H1 (cell line): ENCODE results near the gene TRIM23. TPM values are rescaled to one million over a fixed set of nuclear protein-coding genes. Genes with fewer than 3 reads are reported as not detected.
"Not testable (repeated sequence)": the region's sequence is repeated elsewhere in the genome, so short reads cannot be mapped to it uniquely, and the experiment has no call there.

Experiments
- CTCF ChIA-PET: fragments of 300-600 bp; sonication (Branson Sonifier 250); formaldehyde crosslinking; loops from one replicate; lab custom pipeline; 2021; ENCODE audit not compliant: partially characterized antibody; lab: Charles Lee
- POLR2A ChIA-PET: fragments of 300-600 bp; sonication (Branson Sonifier 250); formaldehyde crosslinking; loops from one replicate; lab custom pipeline; 2021; ENCODE audit warnings: inconsistent platforms; ENCODE audit not compliant: partially characterized antibody; lab: Charles Lee
- DNase-seq, 2 experiments: peaks; one replicate each; pipeline versions ENCODE4 v3.0.0 to v3.0.0-alpha.2; 2010 to 2022; ENCODE audit warnings: low spot score in 2 of 2, low read depth in 1 of 2, mixed read lengths in 1 of 2
- FAIRE-seq: peaks from 2 replicates; lab custom pipeline; 2011; peaks lifted over from hg19 to GRCh38; lab: Jason Lieb, UNC
- H2AFZ ChIP-seq: 2 replicates; pipeline ENCODE4 v1.8.1; 2012; ENCODE audit warnings: low read length, inconsistent platforms
- H2AK5ac ChIP-seq: 2 replicates; pipeline ENCODE4 v1.6.1; 2013; ENCODE audit warnings: low read depth, low read length
- H2BK120ac ChIP-seq: replicated peaks from 2 replicates; pipeline ENCODE3; 2013; ENCODE audit warnings: low read depth, low read length, inconsistent platforms
- H2BK12ac ChIP-seq: 2 replicates; pipeline ENCODE4 v1.6.1; 2013; ENCODE audit warnings: low read depth, low read length
- H2BK15ac ChIP-seq: 2 replicates; pipeline ENCODE4 v1.6.1; 2013; ENCODE audit warnings: low read length
- H2BK20ac ChIP-seq: 2 replicates; pipeline ENCODE4 v1.6.1; 2013; ENCODE audit warnings: low read length
- H2BK5ac ChIP-seq: 2 replicates; pipeline ENCODE4 v1.6.1; 2013; ENCODE audit warnings: low read depth, low read length
- H3K14ac ChIP-seq: 2 replicates; pipeline ENCODE4 v1.6.1; 2013; ENCODE audit warnings: inconsistent platforms; ENCODE audit not compliant: insufficient read length
- H3K18ac ChIP-seq: 2 replicates; pipeline ENCODE4 v1.6.1; 2013; ENCODE audit warnings: low read length; ENCODE audit errors: extremely low read depth
- H3K23ac ChIP-seq: 2 replicates; pipeline ENCODE4 v1.6.1; 2013; ENCODE audit warnings: inconsistent platforms; ENCODE audit not compliant: insufficient read length
- H3K23me2 ChIP-seq: 2 replicates; pipeline ENCODE4 v1.6.1; 2013; ENCODE audit warnings: low read depth, low read length
- H3K27ac ChIP-seq: 2 replicates; pipeline ENCODE4 v1.6.1; 2011; ENCODE audit warnings: low read depth, low read length, inconsistent platforms
- H3K27me3 ChIP-seq, 4 experiments: replicated peaks in 1 of 4; 1 replicate in 1 of 4; 2 replicates in 3 of 4; pipeline versions ENCODE4 v1.6.1 to v1.8.1; 2011 to 2013; ENCODE audit warnings: low read length in 3 of 4, mild to moderate bottlenecking in 3 of 4, inconsistent platforms in 2 of 4, mixed read lengths in 2 of 4, moderate library complexity in 1 of 4; ENCODE audit not compliant: control insufficient read depth in 3 of 4, insufficient read depth in 3 of 4; ENCODE audit errors: extremely low read depth in 1 of 4
- H3K36me3 ChIP-seq, 4 experiments: 2 replicates each; pipeline versions ENCODE4 v1.6.1 to v1.8.1; 2011 to 2013; ENCODE audit warnings: mild to moderate bottlenecking in 4 of 4, low read length in 3 of 4, moderate library complexity in 2 of 4, control low read depth in 1 of 4, inconsistent platforms in 1 of 4; ENCODE audit not compliant: insufficient read depth in 4 of 4, control insufficient read depth in 2 of 4
- H3K4ac ChIP-seq: replicated peaks from 2 replicates; pipeline ENCODE3; 2013; ENCODE audit warnings: low read length, low read depth, mixed read lengths, inconsistent platforms; ENCODE audit not compliant: insufficient read length
- H3K4me1 ChIP-seq, 4 experiments: replicated peaks in 1 of 4; 1 replicate in 1 of 4; 2 replicates in 3 of 4; pipeline versions ENCODE4 v1.6.1 to v1.8.1; 2011 to 2013; ENCODE audit warnings: low read length in 3 of 4, inconsistent platforms in 2 of 4, mixed read lengths in 1 of 4; ENCODE audit not compliant: insufficient read depth in 4 of 4, control insufficient read depth in 3 of 4
- H3K4me2 ChIP-seq, 2 experiments: 2 replicates each; pipeline versions ENCODE4 v1.6.1 to v1.8.1; 2011 to 2013; ENCODE audit warnings: low read depth in 2 of 2, low read length in 2 of 2, control low read depth in 1 of 2, inconsistent platforms in 1 of 2, mild to moderate bottlenecking in 1 of 2; ENCODE audit not compliant: insufficient read depth in 1 of 2
- H3K4me3 ChIP-seq, 4 experiments: fragments of 200-600, 300-600 bp in 1 of 4; sonication (generic), shearing (Covaris generic), sonication (Bioruptor Twin) in 1 of 4; 2 replicates each; pipeline versions ENCODE4 v1.5.1 to v1.8.1; 2011 to 2016; ENCODE audit warnings: low read length in 4 of 4, low read depth in 3 of 4, control low read depth in 2 of 4, inconsistent platforms in 2 of 4, mild to moderate bottlenecking in 2 of 4, mixed read lengths in 1 of 4, moderate library complexity in 1 of 4; ENCODE audit not compliant: insufficient read depth in 2 of 4; ENCODE audit errors: extremely low read depth in 1 of 4
- H3K56ac ChIP-seq: replicated peaks from 2 replicates; pipeline ENCODE3; 2013; ENCODE audit warnings: low read depth, mild to moderate bottlenecking, mixed read lengths, low read length, inconsistent platforms; ENCODE audit not compliant: insufficient read length
- H3K79me1 ChIP-seq: 2 replicates; pipeline ENCODE4 v1.6.1; 2013; ENCODE audit warnings: low read depth, low read length, control low read depth
- H3K79me2 ChIP-seq, 2 experiments: 2 replicates each; pipeline versions ENCODE4 v1.6.1 to v1.8.1; 2012 to 2013; ENCODE audit warnings: low read length in 2 of 2, mild to moderate bottlenecking in 2 of 2, inconsistent platforms in 1 of 2; ENCODE audit not compliant: insufficient read depth in 2 of 2, control insufficient read depth in 1 of 2
- H3K9ac ChIP-seq, 4 experiments: replicated peaks in 1 of 4; 1 replicate in 1 of 4; 2 replicates in 3 of 4; pipeline versions ENCODE4 v1.6.1 to v1.8.1; 2011 to 2013; ENCODE audit warnings: low read depth in 3 of 4, low read length in 3 of 4, control low read depth in 2 of 4, mild to moderate bottlenecking in 2 of 4, moderate library complexity in 2 of 4, inconsistent platforms in 1 of 4; ENCODE audit errors: extremely low read depth in 1 of 4
- H3K9me3 ChIP-seq, 2 experiments: 2 replicates each; pipeline versions ENCODE4 v1.6.1 to v1.8.1; 2012 to 2013; ENCODE audit warnings: mild to moderate bottlenecking in 2 of 2, moderate library complexity in 2 of 2, control low read depth in 1 of 2, inconsistent platforms in 1 of 2, low read depth in 1 of 2, low read length in 1 of 2, mixed read lengths in 1 of 2; ENCODE audit not compliant: insufficient read depth in 2 of 2
- H4K20me1 ChIP-seq, 2 experiments: replicated peaks in 1 of 2; 2 replicates each; pipeline versions ENCODE3 to v1.8.1; 2011 to 2013; ENCODE audit warnings: inconsistent platforms in 2 of 2, low read length in 2 of 2, mild to moderate bottlenecking in 1 of 2; ENCODE audit not compliant: insufficient read depth in 2 of 2, control insufficient read depth in 1 of 2
- H4K5ac ChIP-seq: 2 replicates; pipeline ENCODE4 v1.6.1; 2013; ENCODE audit warnings: low read length, low read depth, mixed read lengths, inconsistent platforms; ENCODE audit not compliant: insufficient read length
- H4K8ac ChIP-seq: 2 replicates; pipeline ENCODE4 v1.8.0; 2013; ENCODE audit warnings: mild to moderate bottlenecking, moderate library complexity, low read length, inconsistent platforms; ENCODE audit not compliant: insufficient read depth; ENCODE audit errors: extremely low read depth
- H4K91ac ChIP-seq: replicated peaks from 2 replicates; pipeline ENCODE3; 2013; ENCODE audit warnings: low read length, mixed read lengths, inconsistent platforms; ENCODE audit not compliant: insufficient read length
- WGBS, 2 experiments: shearing (Covaris generic) in 1 of 2; methylation state at CpG; one replicate each; pipeline versions ENCODE4 v1.1.6 to v1.1.7; 2013 to 2015; ENCODE audit warnings: low lambda C conversion rate in 2 of 2, mixed read lengths in 2 of 2, inconsistent platforms in 1 of 2, low coverage in 1 of 2, missing lambda C conversion rate in 1 of 2; ENCODE audit not compliant: insufficient replicate concordance in 2 of 2, insufficient coverage in 1 of 2, insufficient read length in 1 of 2; ENCODE audit errors: extremely low coverage in 1 of 2, missing lambda C conversion rate in 1 of 2; 5-methylcytosine and 5-hydroxymethylcytosine counted together
- polyA plus RNA-seq, 7 experiments: library from polyadenylated mRNA; depleted of rRNA in 3 of 7; stranded (reverse) in 5 of 7; unstranded in 2 of 7; fragments of >200 nt in 5 of 7; fragments of 200-250 nt in 2 of 7; gene quantifications; 1 replicate in 5 of 7; 2 replicates in 1 of 7; 4 replicates in 1 of 7; pipeline versions ENCODE4 v1.2.1 to v1.2.3, GENCODE V29; 2011 to 2013; ENCODE audit warnings: missing spikeins in 2 of 7, mixed read lengths in 2 of 7
- total RNA-seq: library from RNA; stranded (reverse); fragmentation: NEBNext Ultra II Directional; extraction: Animal tissue kit (Norgen Biotek cat#: 25700); gene quantifications from 2 replicates; pipeline ENCODE4 v1.2.1, GENCODE V29; 2021
- TF ChIP-seq, protein P1 (sequence below): IDR thresholded peaks from 2 replicates; pipeline ENCODE4 v1.6.1; 2011; ENCODE audit warnings: low read depth, mild to moderate bottlenecking, low read length; ENCODE audit not compliant: insufficient read depth
- TF ChIP-seq, protein P2 (sequence below): IDR thresholded peaks from 2 replicates; pipeline ENCODE4 v1.6.1; 2012; ENCODE audit warnings: inconsistent platforms

The TRIM23 gene
- total and polyA plus RNA-seq, 2 of the 8 experiments (the other 6 are each of a cell fraction or from before 2014, with no cell fraction given) = 2.5 to 11.7 TPM

DNA sequence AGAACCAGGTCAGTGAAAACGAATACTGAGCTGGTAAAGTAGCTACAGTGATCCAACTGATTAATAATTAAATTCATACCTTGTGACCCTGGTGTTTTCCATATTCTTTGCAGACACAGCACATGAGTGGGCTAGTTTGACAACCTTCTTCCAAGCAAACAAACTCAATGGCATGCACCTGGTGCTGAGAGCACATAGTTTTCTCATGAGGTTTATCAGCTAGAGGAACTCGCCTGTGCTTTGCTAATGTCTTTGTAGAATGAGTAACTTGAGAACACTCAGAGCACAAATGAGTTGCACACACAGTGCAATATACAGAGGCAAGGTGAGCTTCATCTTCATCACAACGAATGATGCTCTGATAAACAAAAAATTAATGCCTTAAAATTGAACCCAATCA, 12.6 kb downstream of the TRIM23 start (continued):
- TF ChIP-seq, protein P1, sequence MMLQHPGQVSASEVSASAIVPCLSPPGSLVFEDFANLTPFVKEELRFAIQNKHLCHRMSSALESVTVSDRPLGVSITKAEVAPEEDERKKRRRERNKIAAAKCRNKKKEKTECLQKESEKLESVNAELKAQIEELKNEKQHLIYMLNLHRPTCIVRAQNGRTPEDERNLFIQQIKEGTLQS = no peak
- TF ChIP-seq, protein P2, sequence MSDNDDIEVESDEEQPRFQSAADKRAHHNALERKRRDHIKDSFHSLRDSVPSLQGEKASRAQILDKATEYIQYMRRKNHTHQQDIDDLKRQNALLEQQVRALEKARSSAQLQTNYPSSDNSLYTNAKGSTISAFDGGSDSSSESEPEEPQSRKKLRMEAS = no peak

GRCh38 chr5:65601761-65602160, 22.4 kb downstream of the TRIM23 start:
- H4K91ac ChIP-seq, FAIRE-seq, H3K4ac ChIP-seq, H3K79me1 ChIP-seq, H3K4me2 ChIP-seq, H3K4me3 ChIP-seq, H2BK12ac ChIP-seq, H3K27ac ChIP-seq, H3K23me2 ChIP-seq, H3K27me3 ChIP-seq, CTCF ChIA-PET, H3K14ac ChIP-seq, H2BK15ac ChIP-seq, DNase-seq, H2AK5ac ChIP-seq, H3K18ac ChIP-seq, H4K8ac ChIP-seq, H3K56ac ChIP-seq, H4K5ac ChIP-seq, H3K9ac ChIP-seq, H3K9me3 ChIP-seq, H3K23ac ChIP-seq, POLR2A ChIA-PET, H3K79me2 ChIP-seq, H2BK5ac ChIP-seq, H2BK20ac ChIP-seq, H2BK120ac ChIP-seq, H4K20me1 ChIP-seq, H3K4me1 ChIP-seq, H2AFZ ChIP-seq: not testable (repeated sequence)
- H3K36me3 ChIP-seq = peaks cover 0 to 28% (median 13%) of the 10 kb centered on the region in 4 experiments; a peak in 4 of 8 replicates
- WGBS, 2 experiments = 85% methylated on average over 1 of the region's 1 CpG; no CpG with 5 or more reads in 1 of the 2 experiments
